ENCODE results near the gene PNMA6E.

Gene PNMA6E

GRCh38 chrX:153349952-153350351 lies 51.2 kb downstream of the PNMA6E start:
- DNase-seq (ENCODE audit: low spot score) = no peak

GRCh38 chrX:153348421-153348820 lies 52.7 kb downstream of the PNMA6E start:
- no peak for DNase-seq (ENCODE audit: low spot score)

- DNase-seq (ENCODE audit: low spot score) = no peak
Observed at GRCh38 chrX:153347530-153347929, 53.6 kb downstream of the PNMA6E start.
